H1 (cell line): ENCODE measurements around the gene ZNF726. TPM values are rescaled to one million over a fixed set of nuclear protein-coding genes. Genes with fewer than 3 reads are reported as not detected.

Source experiments
- CTCF ChIA-PET: fragments of 300-600 bp; sonication (Branson Sonifier 250); formaldehyde crosslinking; loops from one replicate; lab custom pipeline; 2021; ENCODE audit not compliant: partially characterized antibody; lab: Charles Lee
- POLR2A ChIA-PET: fragments of 300-600 bp; sonication (Branson Sonifier 250); formaldehyde crosslinking; loops from one replicate; lab custom pipeline; 2021; ENCODE audit warnings: inconsistent platforms; ENCODE audit not compliant: partially characterized antibody; lab: Charles Lee
- DNase-seq, 2 experiments: peaks; one replicate each; pipeline versions ENCODE4 v3.0.0 to v3.0.0-alpha.2; 2010 to 2022; ENCODE audit warnings: low spot score in 2 of 2, low read depth in 1 of 2, mixed read lengths in 1 of 2
- FAIRE-seq: peaks from 2 replicates; lab custom pipeline; 2011; peaks lifted over from hg19 to GRCh38; lab: Jason Lieb, UNC
- H2AFZ ChIP-seq: 2 replicates; pipeline ENCODE4 v1.8.1; 2012; ENCODE audit warnings: low read length, inconsistent platforms
- H2AK5ac ChIP-seq: 2 replicates; pipeline ENCODE4 v1.6.1; 2013; ENCODE audit warnings: low read depth, low read length
- H2BK120ac ChIP-seq: replicated peaks from 2 replicates; pipeline ENCODE3; 2013; ENCODE audit warnings: low read depth, low read length, inconsistent platforms
- H2BK12ac ChIP-seq: 2 replicates; pipeline ENCODE4 v1.6.1; 2013; ENCODE audit warnings: low read depth, low read length
- H2BK15ac ChIP-seq: 2 replicates; pipeline ENCODE4 v1.6.1; 2013; ENCODE audit warnings: low read length
- H2BK20ac ChIP-seq: 2 replicates; pipeline ENCODE4 v1.6.1; 2013; ENCODE audit warnings: low read length
- H2BK5ac ChIP-seq: 2 replicates; pipeline ENCODE4 v1.6.1; 2013; ENCODE audit warnings: low read depth, low read length
- H3K14ac ChIP-seq: 2 replicates; pipeline ENCODE4 v1.6.1; 2013; ENCODE audit warnings: inconsistent platforms; ENCODE audit not compliant: insufficient read length
- H3K18ac ChIP-seq: 2 replicates; pipeline ENCODE4 v1.6.1; 2013; ENCODE audit warnings: low read length; ENCODE audit errors: extremely low read depth
- H3K23ac ChIP-seq: 2 replicates; pipeline ENCODE4 v1.6.1; 2013; ENCODE audit warnings: inconsistent platforms; ENCODE audit not compliant: insufficient read length
- H3K23me2 ChIP-seq: 2 replicates; pipeline ENCODE4 v1.6.1; 2013; ENCODE audit warnings: low read depth, low read length
- H3K27ac ChIP-seq: 2 replicates; pipeline ENCODE4 v1.6.1; 2011; ENCODE audit warnings: low read depth, low read length, inconsistent platforms
- H3K27me3 ChIP-seq, 4 experiments: replicated peaks in 1 of 4; 1 replicate in 1 of 4; 2 replicates in 3 of 4; pipeline versions ENCODE4 v1.6.1 to v1.8.1; 2011 to 2013; ENCODE audit warnings: low read length in 3 of 4, mild to moderate bottlenecking in 3 of 4, inconsistent platforms in 2 of 4, mixed read lengths in 2 of 4, moderate library complexity in 1 of 4; ENCODE audit not compliant: control insufficient read depth in 3 of 4, insufficient read depth in 3 of 4; ENCODE audit errors: extremely low read depth in 1 of 4
- H3K36me3 ChIP-seq, 4 experiments: 2 replicates each; pipeline versions ENCODE4 v1.6.1 to v1.8.1; 2011 to 2013; ENCODE audit warnings: mild to moderate bottlenecking in 4 of 4, low read length in 3 of 4, moderate library complexity in 2 of 4, control low read depth in 1 of 4, inconsistent platforms in 1 of 4; ENCODE audit not compliant: insufficient read depth in 4 of 4, control insufficient read depth in 2 of 4
- H3K4ac ChIP-seq: replicated peaks from 2 replicates; pipeline ENCODE3; 2013; ENCODE audit warnings: low read length, low read depth, mixed read lengths, inconsistent platforms; ENCODE audit not compliant: insufficient read length
- H3K4me1 ChIP-seq, 4 experiments: replicated peaks in 1 of 4; 1 replicate in 1 of 4; 2 replicates in 3 of 4; pipeline versions ENCODE4 v1.6.1 to v1.8.1; 2011 to 2013; ENCODE audit warnings: low read length in 3 of 4, inconsistent platforms in 2 of 4, mixed read lengths in 1 of 4; ENCODE audit not compliant: insufficient read depth in 4 of 4, control insufficient read depth in 3 of 4
- H3K4me2 ChIP-seq, 2 experiments: 2 replicates each; pipeline versions ENCODE4 v1.6.1 to v1.8.1; 2011 to 2013; ENCODE audit warnings: low read depth in 2 of 2, low read length in 2 of 2, control low read depth in 1 of 2, inconsistent platforms in 1 of 2, mild to moderate bottlenecking in 1 of 2; ENCODE audit not compliant: insufficient read depth in 1 of 2
- H3K4me3 ChIP-seq, 4 experiments: fragments of 200-600, 300-600 bp in 1 of 4; sonication (generic), shearing (Covaris generic), sonication (Bioruptor Twin) in 1 of 4; 2 replicates each; pipeline versions ENCODE4 v1.5.1 to v1.8.1; 2011 to 2016; ENCODE audit warnings: low read length in 4 of 4, low read depth in 3 of 4, control low read depth in 2 of 4, inconsistent platforms in 2 of 4, mild to moderate bottlenecking in 2 of 4, mixed read lengths in 1 of 4, moderate library complexity in 1 of 4; ENCODE audit not compliant: insufficient read depth in 2 of 4; ENCODE audit errors: extremely low read depth in 1 of 4
- H3K56ac ChIP-seq: replicated peaks from 2 replicates; pipeline ENCODE3; 2013; ENCODE audit warnings: low read depth, mild to moderate bottlenecking, mixed read lengths, low read length, inconsistent platforms; ENCODE audit not compliant: insufficient read length
- H3K79me1 ChIP-seq: 2 replicates; pipeline ENCODE4 v1.6.1; 2013; ENCODE audit warnings: low read depth, low read length, control low read depth
- H3K79me2 ChIP-seq, 2 experiments: 2 replicates each; pipeline versions ENCODE4 v1.6.1 to v1.8.1; 2012 to 2013; ENCODE audit warnings: low read length in 2 of 2, mild to moderate bottlenecking in 2 of 2, inconsistent platforms in 1 of 2; ENCODE audit not compliant: insufficient read depth in 2 of 2, control insufficient read depth in 1 of 2
- H3K9ac ChIP-seq, 4 experiments: replicated peaks in 1 of 4; 1 replicate in 1 of 4; 2 replicates in 3 of 4; pipeline versions ENCODE4 v1.6.1 to v1.8.1; 2011 to 2013; ENCODE audit warnings: low read depth in 3 of 4, low read length in 3 of 4, control low read depth in 2 of 4, mild to moderate bottlenecking in 2 of 4, moderate library complexity in 2 of 4, inconsistent platforms in 1 of 4; ENCODE audit errors: extremely low read depth in 1 of 4
- H3K9me3 ChIP-seq, 2 experiments: 2 replicates each; pipeline versions ENCODE4 v1.6.1 to v1.8.1; 2012 to 2013; ENCODE audit warnings: mild to moderate bottlenecking in 2 of 2, moderate library complexity in 2 of 2, control low read depth in 1 of 2, inconsistent platforms in 1 of 2, low read depth in 1 of 2, low read length in 1 of 2, mixed read lengths in 1 of 2; ENCODE audit not compliant: insufficient read depth in 2 of 2
- H4K20me1 ChIP-seq, 2 experiments: replicated peaks in 1 of 2; 2 replicates each; pipeline versions ENCODE3 to v1.8.1; 2011 to 2013; ENCODE audit warnings: inconsistent platforms in 2 of 2, low read length in 2 of 2, mild to moderate bottlenecking in 1 of 2; ENCODE audit not compliant: insufficient read depth in 2 of 2, control insufficient read depth in 1 of 2
- H4K5ac ChIP-seq: 2 replicates; pipeline ENCODE4 v1.6.1; 2013; ENCODE audit warnings: low read length, low read depth, mixed read lengths, inconsistent platforms; ENCODE audit not compliant: insufficient read length
- H4K8ac ChIP-seq: 2 replicates; pipeline ENCODE4 v1.8.0; 2013; ENCODE audit warnings: mild to moderate bottlenecking, moderate library complexity, low read length, inconsistent platforms; ENCODE audit not compliant: insufficient read depth; ENCODE audit errors: extremely low read depth
- H4K91ac ChIP-seq: replicated peaks from 2 replicates; pipeline ENCODE3; 2013; ENCODE audit warnings: low read length, mixed read lengths, inconsistent platforms; ENCODE audit not compliant: insufficient read length
- CBX5 ChIP-seq: fragments of 300-800, 300-1000 bp; sonication (generic); IDR thresholded peaks from 2 replicates; pipeline ENCODE4 v1.7.1; 2016; ENCODE audit warnings: antibody characterized with exemption, low read length, low read depth
- EZH2 ChIP-seq: fragments of 200-600 bp; sonication (generic); IDR thresholded peaks from 2 replicates; pipeline ENCODE4 v1.7.1; 2012; ENCODE audit warnings: low read depth, mild to moderate bottlenecking, moderate library complexity, low read length, inconsistent platforms; ENCODE audit not compliant: severe bottlenecking
- MAFK ChIP-seq: IDR thresholded peaks from 2 replicates; pipeline ENCODE4 v1.6.1; 2012; ENCODE audit warnings: low read depth, mild to moderate bottlenecking, improper control_type of control experiment, low read length
- NANOG ChIP-seq: IDR thresholded peaks from 2 replicates; pipeline ENCODE4 v1.6.1; 2011; ENCODE audit warnings: low read length, low read depth, mild to moderate bottlenecking, inconsistent platforms; ENCODE audit not compliant: insufficient read depth, poor library complexity, severe bottlenecking
- SP4 ChIP-seq: IDR thresholded peaks from 2 replicates; pipeline ENCODE4 v1.6.1; 2012; ENCODE audit warnings: low read length, inconsistent platforms
- TAF1 ChIP-seq: IDR thresholded peaks from 2 replicates; pipeline ENCODE4 v1.6.1; 2011; ENCODE audit warnings: mild to moderate bottlenecking, low read depth, low read length
- TAF7 ChIP-seq: optimal IDR thresholded peaks from 2 replicates; pipeline ENCODE3; 2011; ENCODE audit warnings: low read depth, mild to moderate bottlenecking, inconsistent platforms, low read length, moderate library complexity, borderline replicate concordance
- polyA plus RNA-seq, 7 experiments: library from polyadenylated mRNA; depleted of rRNA in 3 of 7; stranded (reverse) in 5 of 7; unstranded in 2 of 7; fragments of >200 nt in 5 of 7; fragments of 200-250 nt in 2 of 7; gene quantifications; 1 replicate in 5 of 7; 2 replicates in 1 of 7; 4 replicates in 1 of 7; pipeline versions ENCODE4 v1.2.1 to v1.2.3, GENCODE V29; 2011 to 2013; ENCODE audit warnings: missing spikeins in 2 of 7, mixed read lengths in 2 of 7
- total RNA-seq: library from RNA; stranded (reverse); fragmentation: NEBNext Ultra II Directional; extraction: Animal tissue kit (Norgen Biotek cat#: 25700); gene quantifications from 2 replicates; pipeline ENCODE4 v1.2.1, GENCODE V29; 2021

The ZNF726 gene
- total and polyA plus RNA-seq, 2 of the 8 experiments (the other 6 are each of a cell fraction or from before 2014, with no cell fraction given), result not detected

DNA sequence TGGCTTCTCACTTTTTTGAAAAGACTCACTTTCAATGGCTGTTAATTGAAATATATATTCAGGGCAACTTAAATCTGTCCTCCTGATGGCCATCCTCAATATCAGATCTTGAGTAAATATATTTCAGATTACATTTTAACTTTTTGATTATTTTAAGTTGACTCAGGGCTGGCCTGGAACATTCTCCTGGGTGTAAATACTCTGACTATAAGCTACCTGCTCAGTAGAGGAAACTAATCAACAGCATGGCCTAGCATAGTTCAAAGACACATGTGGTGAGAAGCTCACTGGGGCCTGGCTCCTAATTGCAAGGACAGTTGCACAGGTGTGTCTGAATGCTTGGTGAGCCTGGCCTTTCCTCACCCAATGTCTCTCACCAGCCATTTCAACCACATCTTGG, 5.5 kb upstream of the ZNF726 start:
- no peaks in the 10 kb centered on the region for H3K27me3 ChIP-seq
- H3K36me3 ChIP-seq, result no peaks in the 10 kb centered on the region; a peak in 1 of 8 replicates
- ChIA-PET CTCF (no interaction called here), POLR2A (no interaction called here)
- no peak overlapping the region for H2BK20ac ChIP-seq
- no peak overlapping the region for H4K8ac ChIP-seq
- H3K27ac ChIP-seq, result no peak overlapping the region
- no peaks in the 10 kb centered on the region for H3K79me1 ChIP-seq
- H3K4me2 ChIP-seq, result no peak overlapping the region
- H2BK120ac ChIP-seq, result no peak overlapping the region
- no peaks in the 10 kb centered on the region for H4K20me1 ChIP-seq
- no peak overlapping the region for H3K23ac ChIP-seq
- no peak overlapping the region for H2BK5ac ChIP-seq
- no peaks in the 10 kb centered on the region for H3K4me1 ChIP-seq
- H3K56ac ChIP-seq, result no peak overlapping the region
- no peaks in the 10 kb centered on the region for H3K23me2 ChIP-seq
- peaks cover 68 to 96% of the 10 kb centered on the region in 2 experiments for H3K9me3 ChIP-seq
- DNase-seq (no peak), FAIRE-seq (no peak)
- no peak overlapping the region for H2AFZ ChIP-seq
- no peak overlapping the region for H4K5ac ChIP-seq
- H3K9ac ChIP-seq, result no peak overlapping the region
- no peak overlapping the region for H2AK5ac ChIP-seq
- no peak overlapping the region for H3K14ac ChIP-seq
- no peak overlapping the region for H3K18ac ChIP-seq
- no peak overlapping the region for H4K91ac ChIP-seq
- H3K79me2 ChIP-seq, result no peaks in the 10 kb centered on the region
- no peak overlapping the region for H2BK12ac ChIP-seq
- H3K4ac ChIP-seq, result no peak overlapping the region
- no peak overlapping the region for H3K4me3 ChIP-seq
- H2BK15ac ChIP-seq, result no peak overlapping the region
- no peak for TF ChIP-seq CBX5
- TF ChIP-seq EZH2, result no peak
- TF ChIP-seq MAFK, result no peak
- no peak for TF ChIP-seq SP4
- no peak for TF ChIP-seq TAF1
- no peak for TF ChIP-seq NANOG
- no peak for TF ChIP-seq TAF7
